HEK293 (cell line): ENCODE measurements around the gene FLYWCH1.

Source experiments
- CTCF ChIA-PET: fragments of 350-600 bp; formaldehyde crosslinking; extraction: SDS; loops from one replicate; lab custom pipeline; 2021; ENCODE audit warnings: antibody characterized with exemption; lab: Yijun Ruan, JAX
- POLR2A ChIA-PET: fragments of 300-600 bp; formaldehyde crosslinking; extraction: SDS; loops from one replicate; lab custom pipeline; 2020; ENCODE audit warnings: antibody characterized with exemption, inconsistent platforms; lab: Yijun Ruan, JAX
- H3K27ac ChIP-seq: fragments of 200-500 bp; sonication (Bioruptor generic); 2 replicates; pipeline ENCODE4 v1.5.1; 2014; ENCODE audit warnings: low read depth, low read length, control low read depth, inconsistent platforms; ENCODE audit errors: extremely low read depth
- H3K36me3 ChIP-seq, 2 experiments: fragments of 200-500 bp in 1 of 2; sonication (Bioruptor generic) in 1 of 2; 1 replicate in 1 of 2; 2 replicates in 1 of 2; pipeline ENCODE4 v1.5.1; 2014 to 2017; ENCODE audit warnings: inconsistent platforms in 2 of 2, low read length in 2 of 2; ENCODE audit not compliant: control insufficient read depth in 2 of 2, insufficient read depth in 1 of 2
- H3K4me1 ChIP-seq: fragments of 200-500 bp; sonication (Bioruptor generic); 2 replicates; pipeline ENCODE4 v1.5.1; 2014; ENCODE audit warnings: mild to moderate bottlenecking, low read length, inconsistent platforms; ENCODE audit not compliant: control insufficient read depth, insufficient read depth
- H3K4me3 ChIP-seq: 2 replicates; pipeline ENCODE4 v1.5.1; 2011; ENCODE audit warnings: low read depth, mild to moderate bottlenecking, control low read depth, low read length, moderate library complexity
- H3K9me3 ChIP-seq: fragments of 200-500 bp; sonication (Bioruptor generic); 2 replicates; pipeline ENCODE4 v1.5.1; 2014; ENCODE audit warnings: low read depth, low read length, inconsistent platforms; ENCODE audit not compliant: control insufficient read depth, insufficient read depth
- MEIS1 ChIP-seq: sonication (generic); formaldehyde crosslinking; IDR thresholded peaks from 2 replicates; pipeline ENCODE4 v1.8.1; 2022; ENCODE audit warnings: missing genetic modification reagents, mild to moderate bottlenecking, borderline replicate concordance
- MZF1 ChIP-seq: fragments of 450-650 bp; formaldehyde crosslinking; IDR thresholded peaks from 2 replicates; pipeline ENCODE4 v1.5.1; 2017; ENCODE audit warnings: missing biosample characterization, missing genetic modification characterization, borderline replicate concordance
- SP2 ChIP-seq: fragments of 450-650 bp; formaldehyde crosslinking; IDR thresholded peaks from 2 replicates; pipeline ENCODE4 v1.5.1; 2016; ENCODE audit warnings: missing biosample characterization, missing genetic modification characterization
- SP7 ChIP-seq: fragments of 450-650 bp; formaldehyde crosslinking; IDR thresholded peaks from 2 replicates; pipeline ENCODE4 v1.5.1; 2016; ENCODE audit warnings: missing biosample characterization, missing genetic modification characterization
- ZBTB48 ChIP-seq: fragments of 450-650 bp; formaldehyde crosslinking; IDR thresholded peaks from 2 replicates; pipeline ENCODE4 v1.5.1; 2016; ENCODE audit warnings: missing biosample characterization, missing genetic modification characterization
- ZBTB8A ChIP-seq: fragments of 450-650 bp; formaldehyde crosslinking; IDR thresholded peaks from 2 replicates; pipeline ENCODE4 v1.5.1; 2016; ENCODE audit warnings: missing biosample characterization, missing genetic modification characterization
- ZFP3 ChIP-seq: fragments of 450-650 bp; formaldehyde crosslinking; IDR thresholded peaks from 2 replicates; pipeline ENCODE4 v1.5.1; 2016; ENCODE audit warnings: low read depth, missing biosample characterization, missing genetic modification characterization
- ZNF174 ChIP-seq: fragments of 450-650 bp; formaldehyde crosslinking; IDR thresholded peaks from 2 replicates; pipeline ENCODE4 v1.5.0; 2017; ENCODE audit warnings: missing biosample characterization, mild to moderate bottlenecking, missing genetic modification characterization
- ZNF211 ChIP-seq: fragments of 450-650 bp; formaldehyde crosslinking; IDR thresholded peaks from 2 replicates; pipeline ENCODE4 v1.5.1; 2016; ENCODE audit warnings: low read depth, missing biosample characterization, missing genetic modification characterization
- ZNF248 ChIP-seq: fragments of 450-650 bp; formaldehyde crosslinking; IDR thresholded peaks from 2 replicates; pipeline ENCODE4 v1.5.1; 2017; ENCODE audit warnings: missing biosample characterization, missing genetic modification characterization
- ZNF501 ChIP-seq: fragments of 450-650 bp; formaldehyde crosslinking; IDR thresholded peaks from 2 replicates; pipeline ENCODE4 v1.5.1; 2016; ENCODE audit warnings: missing biosample characterization, missing genetic modification characterization
- TF ChIP-seq, protein P1 (sequence below): fragments of 450-650 bp; formaldehyde crosslinking; IDR thresholded peaks from 2 replicates; pipeline ENCODE4 v1.5.1; 2016; ENCODE audit warnings: missing biosample characterization, missing genetic modification characterization
- TF ChIP-seq, protein P2 (sequence below): fragments of 450-650 bp; formaldehyde crosslinking; IDR thresholded peaks from 2 replicates; pipeline ENCODE4 v1.5.1; 2016; ENCODE audit warnings: missing biosample characterization, missing genetic modification characterization
- TF ChIP-seq, protein P3 (sequence below): fragments of 450-650 bp; formaldehyde crosslinking; optimal IDR thresholded peaks from 2 replicates; pipeline ENCODE3; 2016; ENCODE audit warnings: missing biosample characterization, mild to moderate bottlenecking, missing genetic modification characterization
- TF ChIP-seq, protein P4 (sequence below): fragments of 450-650 bp; formaldehyde crosslinking; IDR thresholded peaks from 2 replicates; pipeline ENCODE4 v1.5.1; 2016; ENCODE audit warnings: missing biosample characterization, missing genetic modification characterization
- TF ChIP-seq, protein P5 (sequence below): fragments of 450-650 bp; formaldehyde crosslinking; IDR thresholded peaks from 2 replicates; pipeline ENCODE4 v1.5.1; 2017; ENCODE audit warnings: missing biosample characterization, missing genetic modification characterization
- TF ChIP-seq, protein P6 (sequence below): fragments of 450-650 bp; formaldehyde crosslinking; IDR thresholded peaks from 2 replicates; pipeline ENCODE4 v1.5.1; 2016; ENCODE audit warnings: missing biosample characterization, missing genetic modification characterization

Gene FLYWCH1

DNA sequence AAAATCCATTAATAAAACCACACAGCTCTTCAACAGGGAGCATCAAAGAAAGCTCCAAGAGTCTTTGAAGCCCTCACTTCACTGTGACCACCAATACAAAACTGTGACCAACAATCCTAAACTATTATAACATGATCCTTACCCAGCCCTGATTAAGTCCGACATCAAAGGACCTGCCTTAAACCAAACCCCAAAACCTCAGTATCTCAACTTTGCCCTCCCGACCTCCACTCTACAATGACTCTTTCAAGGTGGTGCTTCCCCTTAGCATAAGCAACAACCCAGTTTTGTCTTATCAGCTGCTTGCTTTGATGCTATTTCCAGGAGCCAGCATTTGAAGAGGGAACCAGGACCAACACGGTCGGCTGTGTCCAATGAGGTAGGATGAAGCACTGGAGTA lies 45.3 kb upstream of the FLYWCH1 start (continued):
- TF ChIP-seq, protein P1, sequence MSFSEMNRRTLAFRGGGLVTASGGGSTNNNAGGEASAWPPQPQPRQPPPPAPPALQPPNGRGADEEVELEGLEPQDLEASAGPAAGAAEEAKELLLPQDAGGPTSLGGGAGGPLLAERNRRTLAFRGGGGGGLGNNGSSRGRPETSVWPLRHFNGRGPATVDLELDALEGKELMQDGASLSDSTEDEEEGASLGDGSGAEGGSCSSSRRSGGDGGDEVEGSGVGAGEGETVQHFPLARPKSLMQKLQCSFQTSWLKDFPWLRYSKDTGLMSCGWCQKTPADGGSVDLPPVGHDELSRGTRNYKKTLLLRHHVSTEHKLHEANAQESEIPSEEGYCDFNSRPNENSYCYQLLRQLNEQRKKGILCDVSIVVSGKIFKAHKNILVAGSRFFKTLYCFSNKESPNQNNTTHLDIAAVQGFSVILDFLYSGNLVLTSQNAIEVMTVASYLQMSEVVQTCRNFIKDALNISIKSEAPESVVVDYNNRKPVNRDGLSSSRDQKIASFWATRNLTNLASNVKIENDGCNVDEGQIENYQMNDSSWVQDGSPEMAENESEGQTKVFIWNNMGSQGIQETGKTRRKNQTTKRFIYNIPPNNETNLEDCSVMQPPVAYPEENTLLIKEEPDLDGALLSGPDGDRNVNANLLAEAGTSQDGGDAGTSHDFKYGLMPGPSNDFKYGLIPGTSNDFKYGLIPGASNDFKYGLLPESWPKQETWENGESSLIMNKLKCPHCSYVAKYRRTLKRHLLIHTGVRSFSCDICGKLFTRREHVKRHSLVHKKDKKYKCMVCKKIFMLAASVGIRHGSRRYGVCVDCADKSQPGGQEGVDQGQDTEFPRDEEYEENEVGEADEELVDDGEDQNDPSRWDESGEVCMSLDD (tag by site-specific recombination): no peak

DNA sequence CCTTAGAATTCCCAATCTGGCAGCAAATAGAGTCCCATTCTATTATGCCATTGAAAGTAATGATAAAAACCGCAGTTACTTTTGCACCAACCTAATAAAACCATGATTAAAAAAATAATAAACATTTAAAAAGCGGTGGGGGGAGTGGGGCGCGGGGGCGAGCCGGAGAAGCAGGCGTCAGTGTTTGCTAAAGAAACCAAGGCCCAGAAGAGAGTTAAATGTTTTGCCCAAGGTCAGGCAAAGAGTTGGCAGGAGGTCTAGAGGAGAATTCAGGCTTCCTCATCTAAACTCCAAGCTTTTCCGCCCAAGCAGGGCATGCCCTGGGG lies 44.1 kb upstream of the FLYWCH1 start:
- POLR2A ChIA-PET: interaction anchor here (0.7 to 2.0 kb wide), 12 partner anchors 13 to 194 kb away, joined by 3 to 18 read pairs (median 6); partner anchors contain the start of genes ELOB, FLYWCH1, FLYWCH2 and KCTD5
- H3K36me3 ChIP-seq: no peaks in the 10 kb centered on the region
- H3K27ac ChIP-seq: peak overlapping the region; percentile 67
- CTCF ChIA-PET: interaction anchor here (0.7 to 1.9 kb wide), 32 partner anchors 14 to 218 kb away, joined by 3 to 25 read pairs (median 5); partner anchors contain the start of genes ELOB, FLYWCH2, KCTD5 and PRSS27
- no peaks in the 10 kb centered on the region for H3K4me1 ChIP-seq
- TF ChIP-seq, protein P2, sequence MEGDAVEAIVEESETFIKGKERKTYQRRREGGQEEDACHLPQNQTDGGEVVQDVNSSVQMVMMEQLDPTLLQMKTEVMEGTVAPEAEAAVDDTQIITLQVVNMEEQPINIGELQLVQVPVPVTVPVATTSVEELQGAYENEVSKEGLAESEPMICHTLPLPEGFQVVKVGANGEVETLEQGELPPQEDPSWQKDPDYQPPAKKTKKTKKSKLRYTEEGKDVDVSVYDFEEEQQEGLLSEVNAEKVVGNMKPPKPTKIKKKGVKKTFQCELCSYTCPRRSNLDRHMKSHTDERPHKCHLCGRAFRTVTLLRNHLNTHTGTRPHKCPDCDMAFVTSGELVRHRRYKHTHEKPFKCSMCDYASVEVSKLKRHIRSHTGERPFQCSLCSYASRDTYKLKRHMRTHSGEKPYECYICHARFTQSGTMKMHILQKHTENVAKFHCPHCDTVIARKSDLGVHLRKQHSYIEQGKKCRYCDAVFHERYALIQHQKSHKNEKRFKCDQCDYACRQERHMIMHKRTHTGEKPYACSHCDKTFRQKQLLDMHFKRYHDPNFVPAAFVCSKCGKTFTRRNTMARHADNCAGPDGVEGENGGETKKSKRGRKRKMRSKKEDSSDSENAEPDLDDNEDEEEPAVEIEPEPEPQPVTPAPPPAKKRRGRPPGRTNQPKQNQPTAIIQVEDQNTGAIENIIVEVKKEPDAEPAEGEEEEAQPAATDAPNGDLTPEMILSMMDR (tag by site-specific recombination): no peak
- TF ChIP-seq, protein P3, sequence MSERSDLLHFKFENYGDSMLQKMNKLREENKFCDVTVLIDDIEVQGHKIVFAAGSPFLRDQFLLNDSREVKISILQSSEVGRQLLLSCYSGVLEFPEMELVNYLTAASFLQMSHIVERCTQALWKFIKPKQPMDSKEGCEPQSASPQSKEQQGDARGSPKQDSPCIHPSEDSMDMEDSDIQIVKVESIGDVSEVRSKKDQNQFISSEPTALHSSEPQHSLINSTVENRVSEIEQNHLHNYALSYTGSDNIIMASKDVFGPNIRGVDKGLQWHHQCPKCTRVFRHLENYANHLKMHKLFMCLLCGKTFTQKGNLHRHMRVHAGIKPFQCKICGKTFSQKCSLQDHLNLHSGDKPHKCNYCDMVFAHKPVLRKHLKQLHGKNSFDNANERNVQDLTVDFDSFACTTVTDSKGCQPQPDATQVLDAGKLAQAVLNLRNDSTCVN: no peak
- TF ChIP-seq, protein P4, sequence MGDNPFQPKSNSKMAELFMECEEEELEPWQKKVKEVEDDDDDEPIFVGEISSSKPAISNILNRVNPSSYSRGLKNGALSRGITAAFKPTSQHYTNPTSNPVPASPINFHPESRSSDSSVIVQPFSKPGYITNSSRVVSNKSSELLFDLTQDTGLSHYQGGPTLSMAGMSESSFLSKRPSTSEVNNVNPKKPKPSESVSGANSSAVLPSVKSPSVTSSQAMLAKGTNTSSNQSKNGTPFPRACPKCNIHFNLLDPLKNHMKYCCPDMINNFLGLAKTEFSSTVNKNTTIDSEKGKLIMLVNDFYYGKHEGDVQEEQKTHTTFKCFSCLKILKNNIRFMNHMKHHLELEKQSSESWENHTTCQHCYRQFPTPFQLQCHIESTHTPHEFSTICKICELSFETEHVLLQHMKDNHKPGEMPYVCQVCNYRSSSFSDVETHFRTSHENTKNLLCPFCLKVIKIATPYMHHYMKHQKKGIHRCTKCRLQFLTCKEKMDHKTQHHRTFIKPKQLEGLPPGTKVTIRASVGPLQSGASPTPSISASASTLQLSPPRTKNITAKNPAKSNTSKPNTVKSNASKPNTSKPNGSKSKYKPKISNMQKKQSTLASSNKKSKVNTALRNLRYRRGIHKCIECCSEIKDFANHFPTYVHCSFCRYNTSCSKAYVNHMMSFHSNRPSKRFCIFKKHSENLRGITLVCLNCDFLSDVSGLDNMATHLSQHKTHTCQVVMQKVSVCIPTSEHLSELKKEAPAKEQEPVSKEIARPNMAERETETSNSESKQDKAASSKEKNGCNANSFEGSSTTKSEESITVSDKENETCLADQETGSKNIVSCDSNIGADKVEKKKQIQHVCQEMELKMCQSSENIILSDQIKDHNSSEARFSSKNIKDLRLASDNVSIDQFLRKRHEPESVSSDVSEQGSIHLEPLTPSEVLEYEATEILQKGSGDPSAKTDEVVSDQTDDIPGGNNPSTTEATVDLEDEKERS (tag by site-specific recombination): no peak
- no peak for TF ChIP-seq ZNF248 (tag by site-specific recombination)
- TF ChIP-seq ZBTB48 (tag by site-specific recombination): no peak
- TF ChIP-seq ZNF174 (tag by site-specific recombination): no peak
- TF ChIP-seq SP2 (tag by site-specific recombination): no peak
- no peaks in the 10 kb centered on the region for H3K9me3 ChIP-seq
- H3K4me3 ChIP-seq: peak overlapping the region; percentile 68

DNA sequence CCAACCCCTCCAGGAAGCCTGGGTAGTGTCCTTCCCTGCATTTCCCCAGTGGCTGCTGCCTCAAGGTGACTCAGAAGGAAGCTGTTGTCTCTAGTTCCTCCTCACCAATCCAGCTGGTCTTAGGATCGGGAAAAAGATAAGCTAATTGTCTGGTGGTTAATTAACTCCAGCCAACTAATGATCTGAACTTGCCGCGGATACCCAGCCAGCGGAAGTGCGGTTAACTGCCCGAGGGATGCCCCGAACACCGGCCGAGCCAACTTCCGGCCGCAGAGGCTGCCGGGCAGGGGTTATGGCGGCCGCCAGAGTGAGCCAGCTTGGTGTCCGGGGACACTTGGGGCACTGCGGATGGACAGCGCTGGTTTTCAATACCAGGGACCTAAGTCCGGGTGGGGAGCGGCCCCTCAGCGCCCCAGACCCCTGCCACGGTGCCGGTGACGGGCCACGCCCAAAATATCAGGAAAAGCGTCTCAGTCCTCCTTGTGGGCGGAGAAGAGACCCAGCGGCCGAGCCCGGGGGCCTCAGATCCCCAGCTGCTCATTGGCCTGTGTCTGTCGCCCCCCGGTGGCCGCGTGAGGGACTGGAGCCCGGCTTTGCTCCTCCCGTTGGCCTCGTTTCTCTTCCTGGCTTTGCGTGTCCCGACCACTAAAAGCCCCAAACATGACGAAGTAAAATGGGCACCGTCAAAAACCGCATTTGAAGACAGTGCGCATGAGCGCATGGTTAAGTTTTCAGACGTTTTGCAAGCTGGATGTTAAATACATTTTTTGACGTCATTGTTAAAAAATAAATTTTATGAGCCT lies 43.5 kb upstream of the FLYWCH1 start:
- CTCF ChIA-PET: interaction anchor here (0.6 to 1.9 kb wide), 41 partner anchors 14 to 249 kb away, joined by 3 to 25 read pairs (median 5); partner anchors contain the start of genes ELOB, FLYWCH1, FLYWCH2 and KCTD5
- Histone ChIP-seq H3K36me3 (no peaks in the 10 kb centered on the region), H3K4me1 (no peaks in the 10 kb centered on the region), H3K9me3 (no peaks in the 10 kb centered on the region), H3K27ac (peak overlapping the region; percentile 67), H3K4me3 (peak overlapping the region; percentile 68)
- POLR2A ChIA-PET: interaction anchor here (0.7 to 2.0 kb wide), 14 partner anchors 13 to 195 kb away, joined by 3 to 18 read pairs (median 4); partner anchors contain the start of genes ELOB, FLYWCH1, FLYWCH2 and KCTD5
- TF ChIP-seq, protein P5, sequence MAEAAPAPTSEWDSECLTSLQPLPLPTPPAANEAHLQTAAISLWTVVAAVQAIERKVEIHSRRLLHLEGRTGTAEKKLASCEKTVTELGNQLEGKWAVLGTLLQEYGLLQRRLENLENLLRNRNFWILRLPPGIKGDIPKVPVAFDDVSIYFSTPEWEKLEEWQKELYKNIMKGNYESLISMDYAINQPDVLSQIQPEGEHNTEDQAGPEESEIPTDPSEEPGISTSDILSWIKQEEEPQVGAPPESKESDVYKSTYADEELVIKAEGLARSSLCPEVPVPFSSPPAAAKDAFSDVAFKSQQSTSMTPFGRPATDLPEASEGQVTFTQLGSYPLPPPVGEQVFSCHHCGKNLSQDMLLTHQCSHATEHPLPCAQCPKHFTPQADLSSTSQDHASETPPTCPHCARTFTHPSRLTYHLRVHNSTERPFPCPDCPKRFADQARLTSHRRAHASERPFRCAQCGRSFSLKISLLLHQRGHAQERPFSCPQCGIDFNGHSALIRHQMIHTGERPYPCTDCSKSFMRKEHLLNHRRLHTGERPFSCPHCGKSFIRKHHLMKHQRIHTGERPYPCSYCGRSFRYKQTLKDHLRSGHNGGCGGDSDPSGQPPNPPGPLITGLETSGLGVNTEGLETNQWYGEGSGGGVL (tag by site-specific recombination): 0 out of 2 replicates have a peak, but pooled peaks have one; percentile 21
- TF ChIP-seq ZNF501 (tag by site-specific recombination) (peak; percentile 92), SP7 (peak; percentile 85), ZFP3 (no peak), MEIS1 (CRISPR knock-in tag) (no peak), MZF1 (tag by site-specific recombination) (peak; percentile 72; the same call in 1 of the 2 replicates), ZBTB8A (tag by site-specific recombination) (peak; percentile 86), ZNF211 (tag by site-specific recombination) (no peak)
- TF ChIP-seq, protein P6, sequence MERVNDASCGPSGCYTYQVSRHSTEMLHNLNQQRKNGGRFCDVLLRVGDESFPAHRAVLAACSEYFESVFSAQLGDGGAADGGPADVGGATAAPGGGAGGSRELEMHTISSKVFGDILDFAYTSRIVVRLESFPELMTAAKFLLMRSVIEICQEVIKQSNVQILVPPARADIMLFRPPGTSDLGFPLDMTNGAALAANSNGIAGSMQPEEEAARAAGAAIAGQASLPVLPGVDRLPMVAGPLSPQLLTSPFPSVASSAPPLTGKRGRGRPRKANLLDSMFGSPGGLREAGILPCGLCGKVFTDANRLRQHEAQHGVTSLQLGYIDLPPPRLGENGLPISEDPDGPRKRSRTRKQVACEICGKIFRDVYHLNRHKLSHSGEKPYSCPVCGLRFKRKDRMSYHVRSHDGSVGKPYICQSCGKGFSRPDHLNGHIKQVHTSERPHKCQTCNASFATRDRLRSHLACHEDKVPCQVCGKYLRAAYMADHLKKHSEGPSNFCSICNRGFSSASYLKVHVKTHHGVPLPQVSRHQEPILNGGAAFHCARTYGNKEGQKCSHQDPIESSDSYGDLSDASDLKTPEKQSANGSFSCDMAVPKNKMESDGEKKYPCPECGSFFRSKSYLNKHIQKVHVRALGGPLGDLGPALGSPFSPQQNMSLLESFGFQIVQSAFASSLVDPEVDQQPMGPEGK (tag by site-specific recombination): peak; percentile 91
